Calu3 (cell line): ENCODE measurements around the gene CYP19A1. TPM values are rescaled to one million over a fixed set of nuclear protein-coding genes. Genes with fewer than 3 reads are reported as not detected.

Experiments
- BruUV-seq: library from RNA; stranded (reverse); fragments of 400-500 nt; replicated peaks from 2 replicates; lab custom pipeline; 2021; lab: Mats Ljungman, UMichigan
- CTCF ChIA-PET: fragments of 300-600 bp; sonication (Branson Sonifier 250); formaldehyde crosslinking; loops from one replicate; lab custom pipeline; 2022; ENCODE audit warnings: antibody characterized with exemption; lab: Charles Lee
- DNase-seq: peaks from one replicate; pipeline ENCODE4 v3.0.0; 2022
- H3K27ac Mint-ChIP-seq: one replicate; pipeline ENCODE4 v1.8.0; 2022; ENCODE audit warnings: mixed read lengths; ENCODE audit not compliant: unreplicated experiment
- H3K27me3 Mint-ChIP-seq: one replicate; pipeline ENCODE4 v1.8.0; 2022; ENCODE audit warnings: mixed read lengths; ENCODE audit not compliant: unreplicated experiment
- H3K36me3 Mint-ChIP-seq: one replicate; pipeline ENCODE4 v1.8.0; 2022; ENCODE audit warnings: mild to moderate bottlenecking, moderate library complexity, mixed read lengths; ENCODE audit not compliant: insufficient read depth, unreplicated experiment
- H3K4me1 Mint-ChIP-seq: one replicate; pipeline ENCODE4 v1.8.0; 2022; ENCODE audit warnings: mild to moderate bottlenecking, low read depth, mixed read lengths; ENCODE audit not compliant: unreplicated experiment
- H3K4me3 Mint-ChIP-seq: one replicate; pipeline ENCODE4 v1.8.0; 2022; ENCODE audit warnings: mild to moderate bottlenecking, low read depth, moderate library complexity, mixed read lengths; ENCODE audit not compliant: unreplicated experiment
- H3K9me3 Mint-ChIP-seq: one replicate; pipeline ENCODE4 v1.8.0; 2022; ENCODE audit warnings: low read depth, mixed read lengths; ENCODE audit not compliant: unreplicated experiment
- CTCF ChIP-seq: fragments of 200-600 bp; IDR thresholded peaks from one replicate; pipeline ENCODE4 v1.8.0; 2022; ENCODE audit warnings: antibody characterized with exemption; ENCODE audit not compliant: unreplicated experiment
- intact Hi-C: fragments of 100-400 bp; cut with micrococcal nuclease; formaldehyde crosslinking; loops from one replicate; pipeline ENCODE4 v1.10.0; 2022; ENCODE audit not compliant: unreplicated experiment
- total RNA-seq: library from RNA; stranded (reverse); gene quantifications from 2 replicates; pipeline ENCODE4 v1.2.3, GENCODE V29; 2022

The CYP19A1 gene
- total RNA-seq, 1 experiment from 2014 or later = not detected

GRCh38 chr15:51279391-51279790 is 59.0 kb downstream of the CYP19A1 start:
- Mint-ChIP-seq H3K36me3 (no peaks in the 10 kb centered on the region), H3K4me1 (peaks cover 7% of the 10 kb centered on the region), H3K27me3 (peaks cover 83% of the 10 kb centered on the region), H3K27ac (no peak overlapping the region), H3K9me3 (no peaks in the 10 kb centered on the region), H3K4me3 (no peak overlapping the region)
- no peak for DNase-seq
- intact Hi-C loops = no loop called here
- CTCF ChIA-PET = interaction anchor here (0.6 kb wide), 1 partner anchor 844 kb away, joined by 6 read pairs; no protein-coding TSS in a partner anchor
- no peak for TF ChIP-seq CTCF
- BruUV-seq = no TSS peak

- no peak for TF ChIP-seq CTCF
- Mint-ChIP-seq H3K36me3 (no peaks in the 10 kb centered on the region), H3K4me3 (no peak overlapping the region), H3K4me1 (no peaks in the 10 kb centered on the region), H3K27me3 (peaks cover 74% of the 10 kb centered on the region), H3K9me3 (no peaks in the 10 kb centered on the region), H3K27ac (no peak overlapping the region)
- no peak for DNase-seq
- BruUV-seq = no TSS peak
- CTCF ChIA-PET = interaction anchor here (0.9 kb wide), 1 partner anchor 9 kb away, joined by 3 read pairs; no protein-coding TSS in a partner anchor
- intact Hi-C loops = no loop called here
These were observed 61.3 kb downstream of the CYP19A1 start for GRCh38 chr15:51277101-51277500.

GRCh38 chr15:51274956-51275355 is 63.4 kb downstream of the CYP19A1 start:
- H3K27ac Mint-ChIP-seq = no peak overlapping the region
- no peak for DNase-seq
- H3K9me3 Mint-ChIP-seq = no peaks in the 10 kb centered on the region
- CTCF ChIA-PET = no interaction called here
- H3K27me3 Mint-ChIP-seq = peaks cover 54% of the 10 kb centered on the region
- no peaks in the 10 kb centered on the region for H3K36me3 Mint-ChIP-seq
- BruUV-seq = no TSS peak
- intact Hi-C loops = no loop called here
- H3K4me3 Mint-ChIP-seq = no peak overlapping the region
- no peaks in the 10 kb centered on the region for H3K4me1 Mint-ChIP-seq
- TF ChIP-seq CTCF = no peak

GRCh38 chr15:51270706-51271105 is 67.7 kb downstream of the CYP19A1 start:
- Mint-ChIP-seq H3K4me1 (peaks cover 8% of the 10 kb centered on the region), H3K27me3 (peaks cover 13% of the 10 kb centered on the region), H3K27ac (no peak overlapping the region), H3K9me3 (no peaks in the 10 kb centered on the region), H3K4me3 (no peak overlapping the region), H3K36me3 (no peaks in the 10 kb centered on the region)
- no peak for TF ChIP-seq CTCF
- no peak for DNase-seq
- no TSS peak for BruUV-seq
- CTCF ChIA-PET = interaction anchor here (0.6 kb wide), 1 partner anchor 217 kb away, joined by 3 read pairs; no protein-coding TSS in a partner anchor
- intact Hi-C loops = no loop called here
